Globus pallidus (tissue), 1 donor: ENCODE results near the gene IL1RL2.

Source experiments
- DNase-seq: peaks from one replicate; pipeline ENCODE4 v3.0.0-alpha.2; 2015; ENCODE audit warnings: low spot score

The IL1RL2 gene

GRCh38 chr2:102186791-102187495 is at the start of gene IL1RL2:
Gene IL1RL2, plus strand, starts transcription at chr2:102187023. Its CDS starts 845 bp downstream, at chr2:102187868.
- no peak for DNase-seq

- no peak for DNase-seq
These were observed 49.7 kb upstream of the IL1RL2 start for GRCh38 chr2:102137138-102137537.

GRCh38 chr2:102138331-102138730 is 48.5 kb upstream of the IL1RL2 start:
- DNase-seq = no peak

- no peak for DNase-seq
These were observed 47.0 kb upstream of the IL1RL2 start for GRCh38 chr2:102139851-102140250.

- no peak for DNase-seq
These were observed 46.4 kb upstream of the IL1RL2 start for GRCh38 chr2:102140377-102140776.

GRCh38 chr2:102141011-102141943 is 45.5 kb upstream of the IL1RL2 start:
- no peak for DNase-seq

GRCh38 chr2:102141970-102142828 is 44.6 kb upstream of the IL1RL2 start, which contains the start of gene IL1R1:
Gene IL1R1, plus strand, starts transcription at chr2:102142746. Its CDS starts 14,979 bp downstream, at chr2:102157725.
- DNase-seq = peak; percentile 5

- DNase-seq = no peak
These were observed 43.9 kb upstream of the IL1RL2 start for GRCh38 chr2:102142829-102143449.

GRCh38 chr2:102143450-102143985 is 43.3 kb upstream of the IL1RL2 start:
- DNase-seq = no peak

- no peak for DNase-seq
These were observed 42.7 kb upstream of the IL1RL2 start for GRCh38 chr2:102144128-102144527.

- DNase-seq = no peak
These were observed 41.7 kb upstream of the IL1RL2 start for GRCh38 chr2:102145107-102145506.

GRCh38 chr2:102145934-102146333 is 40.9 kb upstream of the IL1RL2 start:
- DNase-seq = no peak

- DNase-seq = no peak
These were observed 38.9 kb upstream of the IL1RL2 start for GRCh38 chr2:102147935-102148334.

- DNase-seq = no peak
These were observed 37.6 kb upstream of the IL1RL2 start for GRCh38 chr2:102149243-102149642.

GRCh38 chr2:102149644-102150455 is 37.0 kb upstream of the IL1RL2 start:
- no peak for DNase-seq

- no peak for DNase-seq
These were observed 32.5 kb upstream of the IL1RL2 start for GRCh38 chr2:102154364-102154763.

GRCh38 chr2:102154946-102155702 is 31.7 kb upstream of the IL1RL2 start:
- DNase-seq = no peak

- no peak for DNase-seq
These were observed 30.9 kb upstream of the IL1RL2 start for GRCh38 chr2:102155703-102156515.
